Breast epithelium (tissue), 4 donors: ENCODE data around the gene CYP24A1. TPM values are rescaled to one million over a fixed set of nuclear protein-coding genes. Genes with fewer than 3 reads are reported as not detected.

ENCODE experiments used
- DNase-seq, 2 donors: peaks; one replicate each; pipeline ENCODE4 v3.0.0-alpha.2; 2019; ENCODE audit warnings: low spot score in 2 of 2
- H3K27ac ChIP-seq, 2 donors: fragments of 200-600 bp; sonication (generic) in 1 of 2; one replicate each; pipeline ENCODE4 v1.5.1; 2016 to 2019; ENCODE audit warnings: mild to moderate bottlenecking in 1 of 2
- H3K27me3 ChIP-seq, 2 donors: fragments of 200-600 bp; sonication (generic) in 1 of 2; one replicate each; pipeline versions ENCODE4 v1.5.1 to v1.6.0; 2017 to 2019; ENCODE audit warnings: control low read depth in 1 of 2, mild to moderate bottlenecking in 1 of 2
- H3K36me3 ChIP-seq: fragments of 200-600 bp; one replicate; pipeline ENCODE4 v1.5.1; 2019
- H3K4me1 ChIP-seq, 2 donors: fragments of 200-600 bp; sonication (generic); one replicate each; pipeline ENCODE4 v1.5.1; 2016 to 2019; ENCODE audit warnings: control low read depth in 1 of 2
- H3K4me3 ChIP-seq, 3 donors: fragments of 200-600 bp; sonication (generic); 1 replicate in 2 of 3; 2 replicates in 1 of 3; pipeline ENCODE4 v1.5.1; 2016 to 2019; ENCODE audit warnings: mild to moderate bottlenecking in 3 of 3, moderate library complexity in 2 of 3
- H3K9me3 ChIP-seq, 2 donors: fragments of 200-600 bp; sonication (generic) in 1 of 2; one replicate each; pipeline ENCODE4 v1.5.1; 2016 to 2019; ENCODE audit warnings: control low read depth in 1 of 2
- CTCF ChIP-seq, 3 donors: fragments of 450-650 bp; IDR thresholded peaks; one replicate each; pipeline ENCODE4 v1.5.1; 2016 to 2017; ENCODE audit warnings: antibody characterized with exemption in 3 of 3, mild to moderate bottlenecking in 3 of 3, moderate library complexity in 3 of 3
- POLR2A ChIP-seq: fragments of 450-650 bp; IDR thresholded peaks from one replicate; pipeline ENCODE4 v1.6.1; 2016; ENCODE audit warnings: antibody characterized with exemption, mild to moderate bottlenecking, moderate library complexity
- POLR2AphosphoS5 ChIP-seq, 3 donors: sonication (generic); formaldehyde crosslinking; IDR thresholded peaks; one replicate each; pipeline ENCODE4 v1.6.1; 2017; ENCODE audit warnings: antibody characterized with exemption in 3 of 3
- intact Hi-C: fragments of 100-400 bp; cut with DNase I; formaldehyde crosslinking; loops from one replicate; pipeline ENCODE4 v1.15.1; 2023; ENCODE audit warnings: low total_unique reads
- total RNA-seq, 3 donors: library from RNA; depleted of rRNA; stranded (reverse); fragments of >200 nt; gene quantifications; one replicate each; pipeline ENCODE4 v1.1.0, GENCODE V29; 2016

The CYP24A1 gene
- total RNA-seq, 3 donors from 2014 or later: 2.0 to 6.4 TPM; not detected in 1

GRCh38 chr20:54116550-54117235 is 57.1 kb downstream of the CYP24A1 start:
- H3K27ac ChIP-seq: no peak overlapping the region
- H3K4me1 ChIP-seq: no peaks in the 10 kb centered on the region
- H3K36me3 ChIP-seq: no peaks in the 10 kb centered on the region
- no peak overlapping the region for H3K4me3 ChIP-seq
- TF ChIP-seq POLR2A: no peak
- no peak for TF ChIP-seq POLR2AphosphoS5 (IDR thresholded peaks at IDR 0.05)
- TF ChIP-seq CTCF (IDR thresholded peaks at IDR 0.05): no peak
- H3K9me3 ChIP-seq: no peaks in the 10 kb centered on the region
- intact Hi-C loops: loop anchor here (10.0 kb wide), 1 partner anchor 78 kb away; no protein-coding TSS in a partner anchor
- H3K27me3 ChIP-seq: no peaks in the 10 kb centered on the region
- DNase-seq: no peak

- no peak overlapping the region for H3K27ac ChIP-seq
- TF ChIP-seq POLR2AphosphoS5 (IDR thresholded peaks at IDR 0.05): no peak
- no peak for TF ChIP-seq CTCF (IDR thresholded peaks at IDR 0.05)
- no peak for TF ChIP-seq POLR2A
- H3K36me3 ChIP-seq: no peaks in the 10 kb centered on the region
- intact Hi-C loops: loop anchor here (10.0 kb wide), 1 partner anchor 79 kb away; no protein-coding TSS in a partner anchor
- H3K4me3 ChIP-seq: no peak overlapping the region
- no peak for DNase-seq
- H3K9me3 ChIP-seq: no peaks in the 10 kb centered on the region
- no peaks in the 10 kb centered on the region for H3K4me1 ChIP-seq
- no peaks in the 10 kb centered on the region for H3K27me3 ChIP-seq
These were observed 58.5 kb downstream of the CYP24A1 start for GRCh38 chr20:54115172-54115854.

- H3K36me3 ChIP-seq: no peaks in the 10 kb centered on the region
- TF ChIP-seq POLR2A: no peak
- no peak for TF ChIP-seq CTCF (IDR thresholded peaks at IDR 0.05)
- no peak for TF ChIP-seq POLR2AphosphoS5 (IDR thresholded peaks at IDR 0.05)
- no peak overlapping the region for H3K27ac ChIP-seq
- no peak for DNase-seq
- H3K9me3 ChIP-seq: no peaks in the 10 kb centered on the region
- intact Hi-C loops: loop anchor here (10.0 kb wide), 1 partner anchor 81 kb away; no protein-coding TSS in a partner anchor
- H3K4me3 ChIP-seq: no peak overlapping the region
- H3K4me1 ChIP-seq: no peaks in the 10 kb centered on the region
- no peaks in the 10 kb centered on the region for H3K27me3 ChIP-seq
These were observed 59.7 kb downstream of the CYP24A1 start for GRCh38 chr20:54114109-54114508.

GRCh38 chr20:54113566-54113965 is 60.2 kb downstream of the CYP24A1 start:
- Histone ChIP-seq H3K9me3 (no peaks in the 10 kb centered on the region), H3K36me3 (no peaks in the 10 kb centered on the region), H3K27me3 (no peaks in the 10 kb centered on the region), H3K4me3 (no peak overlapping the region), H3K4me1 (no peaks in the 10 kb centered on the region), H3K27ac (no peak overlapping the region)
- intact Hi-C loops: loop anchor here (10.0 kb wide), 1 partner anchor 81 kb away; no protein-coding TSS in a partner anchor
- TF ChIP-seq CTCF (IDR thresholded peaks at IDR 0.05) (no peak), POLR2AphosphoS5 (IDR thresholded peaks at IDR 0.05) (no peak), POLR2A (no peak)
- DNase-seq: no peak
